Prostate gland (tissue), 2 donors: ENCODE measurements around the gene GLIS2. TPM values are rescaled to one million over a fixed set of nuclear protein-coding genes. Genes with fewer than 3 reads are reported as not detected.

Experiments
- DNase-seq: peaks from one replicate; pipeline ENCODE4 v3.0.0-alpha.2; 2019; ENCODE audit warnings: low spot score
- H3K27ac ChIP-seq, 2 donors: fragments of 200-600 bp; sonication (generic); 2 replicates each; pipeline ENCODE4 v1.5.1; 2017 to 2019
- H3K27me3 ChIP-seq: fragments of 200-600 bp; sonication (generic); replicated peaks from 2 replicates; pipeline ENCODE4 v1.5.1; 2019; ENCODE audit not compliant: insufficient read depth
- H3K36me3 ChIP-seq, 2 donors: fragments of 200-600 bp; sonication (generic); 1 replicate in 1 of 2; 2 replicates in 1 of 2; pipeline versions ENCODE4 v1.5.1 to v1.8.1; 2017 to 2019
- H3K4me1 ChIP-seq: fragments of 200-600 bp; sonication (generic); replicated peaks from 2 replicates; pipeline ENCODE4 v1.5.1; 2019
- H3K4me3 ChIP-seq, 2 donors: fragments of 200-600 bp; sonication (generic); 2 replicates each; pipeline ENCODE4 v1.5.1; 2017 to 2019
- H3K9me3 ChIP-seq: fragments of 200-600 bp; sonication (generic); 2 replicates; pipeline ENCODE4 v1.5.1; 2017
- CTCF ChIP-seq, 4 experiments: fragments of 200-600 bp in 2 of 4; fragments of 450-650 bp in 2 of 4; sonication (generic) in 2 of 4; IDR thresholded peaks; 1 replicate in 3 of 4; 2 replicates in 1 of 4; pipeline ENCODE4 v1.5.1; 2016 to 2019; ENCODE audit warnings: antibody characterized with exemption in 4 of 4, mild to moderate bottlenecking in 2 of 4, moderate library complexity in 2 of 4
- POLR2A ChIP-seq: fragments of 450-650 bp; IDR thresholded peaks from one replicate; pipeline ENCODE4 v1.6.1; 2016; ENCODE audit warnings: antibody characterized with exemption, mild to moderate bottlenecking
- POLR2AphosphoS5 ChIP-seq: sonication (generic); formaldehyde crosslinking; IDR thresholded peaks from one replicate; pipeline ENCODE4 v1.6.1; 2017; ENCODE audit warnings: antibody characterized with exemption
- WGBS: methylation state at CpG from one replicate; pipeline ENCODE4 v1.1.5; 2018; 5-methylcytosine and 5-hydroxymethylcytosine counted together
- intact Hi-C: fragments of 100-400 bp; cut with DNase I; formaldehyde crosslinking; loops from one replicate; pipeline ENCODE4 v1.14.2; 2022
- total RNA-seq, 2 donors: library from RNA; depleted of rRNA; stranded (reverse); fragments of >200 nt; gene quantifications; one replicate each; pipeline ENCODE4 v1.1.0, GENCODE V29; 2016

GLIS2 gene
- total RNA-seq, 2 donors from 2014 or later, result 3.8 to 10.5 TPM

GRCh38 chr16:4313563-4314531 is 2.0 kb upstream of the GLIS2 start:
- no peak overlapping the region for H3K27ac ChIP-seq
- no peak for DNase-seq

GRCh38 chr16:4314532-4315185 is 1.2 kb upstream of the GLIS2 start:
- intact Hi-C loops, result loop anchor here (5.0 kb wide), 1 partner anchor 42 kb away; the partner anchor contains the start of gene TFAP4

More at GRCh38 chr16:4313563-4314531, 2.0 kb upstream of the GLIS2 start:
- 19% methylated on average over 43 of the region's 43 CpGs for WGBS
- intact Hi-C loops, result no loop called here
- no peak overlapping the region for H3K4me3 ChIP-seq
- H3K9me3 ChIP-seq, result no peaks in the 10 kb centered on the region
- H3K27me3 ChIP-seq, result no peaks in the 10 kb centered on the region
- peaks cover 3% of the 10 kb centered on the region for H3K4me1 ChIP-seq
- H3K36me3 ChIP-seq, result no peaks in the 10 kb centered on the region
- TF ChIP-seq POLR2A (no peak), CTCF (IDR thresholded peaks at IDR 0.05) (peak in 2 of 4 experiments; percentile 35 to 54), POLR2AphosphoS5 (no peak)

GRCh38 chr16:4316108-4316863 is 419 bp downstream of the GLIS2 start:
- TF ChIP-seq POLR2AphosphoS5 (no peak), CTCF (IDR thresholded peaks at IDR 0.05) (no peak), POLR2A (no peak)
- H3K27ac ChIP-seq, result peak overlapping the region; percentile 81 to 86
- H3K4me3 ChIP-seq, result peak overlapping the region; percentile 53 to 63
- WGBS, result 1% methylated on average over 42 of the region's 93 CpGs
- H3K27me3 ChIP-seq, result no peaks in the 10 kb centered on the region
- no peaks in the 10 kb centered on the region for H3K9me3 ChIP-seq
- intact Hi-C loops, result loop anchor here (5.0 kb wide), 1 partner anchor 44 kb away; the partner anchor contains the start of gene TFAP4
- H3K36me3 ChIP-seq, result no peaks in the 10 kb centered on the region
- peaks cover 7% of the 10 kb centered on the region for H3K4me1 ChIP-seq
- DNase-seq, result no peak

More at GRCh38 chr16:4314532-4315185, 1.2 kb upstream of the GLIS2 start:
- Histone ChIP-seq H3K9me3 (no peaks in the 10 kb centered on the region), H3K27me3 (no peaks in the 10 kb centered on the region), H3K4me3 (peak overlapping the region; percentile 53 to 63), H3K36me3 (no peaks in the 10 kb centered on the region), H3K27ac (peak overlapping the region; percentile 81 to 86), H3K4me1 (peaks cover 3% of the 10 kb centered on the region)
- WGBS, result 1% methylated on average over 33 of the region's 33 CpGs
- TF ChIP-seq POLR2A (no peak), POLR2AphosphoS5 (no peak), CTCF (IDR thresholded peaks at IDR 0.05) (no peak)
- DNase-seq, result no peak

GRCh38 chr16:4316864-4317531 is 1.1 kb downstream of the GLIS2 start:
- H3K27ac ChIP-seq, result peak overlapping the region; percentile 81 to 86
- H3K9me3 ChIP-seq, result no peaks in the 10 kb centered on the region
- peak overlapping the region; percentile 53 to 63 for H3K4me3 ChIP-seq
- H3K36me3 ChIP-seq, result no peaks in the 10 kb centered on the region
- no peak for DNase-seq
- H3K4me1 ChIP-seq, result peaks cover 7% of the 10 kb centered on the region
- intact Hi-C loops, result loop anchor here (5.0 kb wide), 1 partner anchor 45 kb away; the partner anchor contains the start of gene TFAP4
- no peaks in the 10 kb centered on the region for H3K27me3 ChIP-seq
- no peak for TF ChIP-seq POLR2A
- WGBS, result 9% methylated on average over 19 of the region's 20 CpGs
